AG08395 (cell line): ENCODE data around the gene SCGB1C2.
"Not testable (repeated sequence)": the region's sequence is repeated elsewhere in the genome, so short reads cannot be mapped to it uniquely, and the experiment has no call there.

ENCODE experiments used
- DNase-seq: peaks from one replicate; pipeline ENCODE4 v3.0.0; 2012; ENCODE audit warnings: mixed read lengths, low spot score

Gene SCGB1C2

GRCh38 chr17:137166-137807 lies at the start of gene SCGB1C2:
TSS of gene SCGB1C2 (plus strand) at chr17:137569. CDS start at chr17:137591, 22 bp downstream.
- DNase-seq, result not testable (repeated sequence)

DNA sequence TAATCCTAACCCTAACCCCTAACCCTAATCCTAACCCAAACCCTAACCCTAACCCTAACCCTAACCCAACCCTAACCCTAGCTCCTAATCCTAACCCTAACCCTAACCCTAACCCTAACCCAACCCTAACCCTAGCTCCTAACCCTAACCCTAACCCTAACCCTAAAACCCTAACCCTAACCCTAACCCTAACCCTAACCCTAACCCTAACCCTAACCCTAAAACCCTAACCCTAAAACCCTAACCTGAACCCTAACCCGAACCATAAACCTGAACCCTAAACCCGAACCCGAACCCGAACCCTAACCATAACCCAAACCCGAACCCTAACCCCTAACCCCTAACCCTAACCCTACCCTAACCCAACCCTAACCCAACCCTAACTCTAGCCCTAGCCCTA lies 24.3 kb upstream of the SCGB1C2 start:
- DNase-seq, result not testable (repeated sequence)

GRCh38 chr17:118339-118917 lies 18.9 kb upstream of the SCGB1C2 start:
- DNase-seq, result not testable (repeated sequence)

GRCh38 chr17:133932-134331 lies 3.4 kb upstream of the SCGB1C2 start:
- not testable (repeated sequence) for DNase-seq

- DNase-seq, result not testable (repeated sequence)
Observed at GRCh38 chr17:134332-134785, 3.0 kb upstream of the SCGB1C2 start.

DNA sequence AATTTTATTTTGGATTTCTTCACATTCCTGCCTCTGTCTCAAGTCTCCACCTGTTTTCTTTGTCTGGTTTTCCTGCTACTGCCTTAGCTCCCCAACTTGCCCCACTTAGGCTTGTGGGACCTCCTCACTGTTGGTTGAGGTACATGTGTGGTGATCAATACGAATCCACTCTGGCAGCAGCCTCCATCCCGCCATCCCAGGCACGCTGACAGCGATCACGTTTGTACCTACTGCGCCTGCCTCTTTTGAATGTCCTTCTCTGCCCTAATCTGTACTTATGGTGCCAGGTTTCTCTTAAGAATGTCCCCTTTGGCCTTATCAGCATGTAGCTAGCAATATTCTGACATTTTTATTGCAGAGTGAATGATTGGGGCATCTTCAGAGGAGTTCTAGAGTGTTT lies 2.3 kb upstream of the SCGB1C2 start:
- not testable (repeated sequence) for DNase-seq

DNA sequence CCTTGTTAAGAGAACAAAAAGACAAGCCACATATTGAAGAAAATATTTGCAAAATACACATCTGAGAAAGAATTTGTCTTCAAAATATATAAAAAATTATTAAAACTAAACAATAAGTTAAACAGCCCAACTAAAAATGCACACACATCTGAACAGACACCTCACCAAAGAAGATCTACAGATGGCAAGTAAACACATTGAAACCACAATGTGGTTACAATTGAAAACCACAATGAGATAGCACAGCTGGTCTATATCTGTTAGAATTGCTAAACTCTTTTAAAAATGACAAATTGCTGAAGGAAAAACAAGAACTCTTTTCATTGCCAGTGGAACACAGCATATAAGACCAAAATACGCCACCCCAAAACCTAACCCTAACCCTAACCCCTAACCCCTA lies 1.5 kb upstream of the SCGB1C2 start:
- not testable (repeated sequence) for DNase-seq

DNA sequence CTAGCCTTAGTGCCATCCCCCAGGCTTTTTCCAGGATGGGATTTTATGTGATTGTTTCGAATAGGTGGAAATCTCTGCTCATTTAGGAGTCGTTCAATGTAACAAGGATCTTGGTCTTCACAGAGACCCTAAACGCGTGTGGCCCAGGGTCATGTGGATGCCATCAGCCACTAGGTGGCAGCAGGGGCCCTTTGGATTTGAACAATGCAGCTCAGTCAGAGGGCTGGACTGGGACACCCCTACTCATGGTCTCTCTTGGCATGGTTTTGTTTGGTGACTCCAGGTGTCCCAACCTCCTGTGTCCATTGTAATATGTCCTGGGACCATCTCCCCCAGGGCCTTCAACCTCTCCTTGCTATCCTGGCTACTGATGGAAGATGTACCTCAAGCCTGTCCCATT lies 838 bp upstream of the SCGB1C2 start:
- not testable (repeated sequence) for DNase-seq

GRCh38 chr17:139401-140205 lies 2.2 kb downstream of the SCGB1C2 start:
- DNase-seq, result not testable (repeated sequence)

DNA sequence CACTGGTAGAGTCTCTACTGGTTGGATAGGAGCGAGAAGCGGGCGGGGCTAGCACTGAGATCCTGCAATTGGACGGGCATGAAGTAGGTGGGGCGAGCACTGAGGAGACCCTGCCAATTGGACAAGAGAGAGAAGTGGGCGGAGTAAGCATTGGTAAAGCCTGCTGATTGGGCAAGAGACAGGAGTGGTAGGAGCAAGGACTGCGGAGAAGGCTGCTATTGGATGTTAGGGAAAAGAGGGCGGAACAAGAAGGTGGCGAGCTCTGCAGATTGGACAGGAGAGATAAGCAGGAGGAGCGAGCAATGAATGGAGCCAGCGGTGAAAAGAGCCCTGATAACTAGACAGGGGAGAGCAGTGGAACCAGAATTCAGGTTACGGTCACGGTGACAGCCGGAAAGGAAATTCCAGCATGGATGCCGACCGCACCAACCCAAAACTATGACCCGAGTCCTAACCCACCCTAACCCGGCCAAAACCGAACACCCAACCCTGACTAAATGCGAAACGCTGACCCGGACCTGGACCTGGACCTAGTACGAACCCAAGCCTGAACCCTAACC lies 4.8 kb downstream of the SCGB1C2 start:
- DNase-seq, result peak; percentile 34

GRCh38 chr17:142876-143784 lies 5.8 kb downstream of the SCGB1C2 start:
- DNase-seq, result no peak

- peak; percentile 91 for DNase-seq
Observed at GRCh38 chr17:143785-144281, 6.5 kb downstream of the SCGB1C2 start.

GRCh38 chr17:144936-145670 lies 7.7 kb downstream of the SCGB1C2 start:
- DNase-seq, result no peak

DNA sequence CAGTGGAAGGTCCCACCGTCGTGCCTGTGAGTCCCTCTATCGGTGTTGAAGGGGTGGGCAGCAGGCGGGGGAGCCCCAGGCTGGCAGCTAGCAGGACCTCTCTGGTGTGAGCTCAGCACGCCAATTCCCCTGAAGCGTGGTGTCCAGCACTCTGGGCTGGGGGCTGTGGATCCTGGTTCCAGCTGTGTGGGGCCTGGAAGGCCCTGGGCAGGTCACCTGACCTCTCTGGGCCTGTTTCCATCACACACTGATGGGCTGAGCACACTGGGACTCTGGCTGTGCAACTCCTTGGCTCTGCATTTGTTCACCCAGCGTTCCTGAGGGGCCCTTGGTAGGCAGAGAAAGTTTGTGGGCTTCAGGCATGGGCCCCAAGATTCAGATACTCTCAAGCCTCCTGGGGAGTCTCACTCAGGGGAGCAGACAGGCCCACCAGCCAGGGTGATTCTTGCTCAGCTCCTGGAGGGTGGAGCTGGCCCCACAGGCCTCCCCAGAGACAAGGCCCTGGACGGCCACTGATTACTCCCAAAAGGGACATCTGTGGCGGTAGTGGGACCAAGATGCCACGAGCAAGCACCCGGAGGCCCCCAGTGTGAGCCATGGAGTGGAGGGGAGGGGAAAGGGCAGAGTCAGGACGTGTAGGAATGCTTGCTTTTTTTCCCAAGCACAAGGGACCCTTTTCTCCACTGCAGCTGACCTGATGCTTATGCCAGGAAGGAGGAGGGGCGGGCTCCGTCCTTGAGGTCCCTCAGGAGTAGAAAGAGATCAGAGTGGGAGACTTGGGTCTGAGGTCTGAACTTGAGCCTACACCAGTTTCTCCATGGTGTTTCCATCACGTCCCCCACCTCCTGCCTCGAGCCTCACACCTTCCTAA lies 8.5 kb downstream of the SCGB1C2 start:
- DNase-seq, result no peak

GRCh38 chr17:146546-146945 lies 9.2 kb downstream of the SCGB1C2 start:
- DNase-seq, result no peak

- DNase-seq, result no peak
Observed at GRCh38 chr17:146983-147761, 9.8 kb downstream of the SCGB1C2 start.

GRCh38 chr17:147796-148740 lies 10.7 kb downstream of the SCGB1C2 start:
- DNase-seq, result no peak

DNA sequence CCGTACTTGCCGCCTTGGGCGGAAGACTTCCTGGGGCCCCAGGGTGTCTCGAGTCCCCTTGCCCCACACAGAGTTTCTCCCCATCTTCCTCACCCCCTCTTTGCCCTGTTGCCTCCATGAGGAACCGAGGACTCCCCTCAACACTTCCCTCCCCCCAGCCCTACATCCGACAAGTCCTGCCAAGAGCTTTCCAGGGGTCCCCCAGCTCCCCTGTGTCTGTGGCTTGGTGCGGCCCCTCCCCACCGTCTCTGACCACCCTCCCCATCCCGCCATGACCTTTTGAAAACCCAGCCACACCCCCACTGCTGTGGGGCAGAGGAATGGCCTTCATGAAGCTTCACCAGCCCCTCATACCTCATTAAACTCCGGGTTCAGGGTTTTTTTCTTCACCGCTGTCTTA lies 11.4 kb downstream of the SCGB1C2 start:
- no peak for DNase-seq
